Aorta (tissue), 5 donors: ENCODE measurements around the gene EGR2. TPM values are rescaled to one million over a fixed set of nuclear protein-coding genes. Genes with fewer than 3 reads are reported as not detected.

ENCODE experiments used
- ATAC-seq: fragments of 200-7000 bp; cut with Tn5 transposase; one replicate; pipeline ENCODE4 v1.9.1; 2022; ENCODE audit warnings: moderate library complexity; ENCODE audit not compliant: low FRiP score
- DNase-seq, 2 donors: peaks; one replicate each; pipeline ENCODE4 v3.0.0-alpha.2; 2020
- H3K27ac ChIP-seq, 2 donors: one replicate each; pipeline ENCODE4 v1.5.1; 2013; ENCODE audit warnings: low read length in 2 of 2, mild to moderate bottlenecking in 2 of 2, moderate library complexity in 2 of 2, control low read depth in 1 of 2, inconsistent platforms in 1 of 2, low read depth in 1 of 2
- H3K27me3 ChIP-seq, 2 donors: one replicate each; pipeline ENCODE4 v1.6.1; 2013; ENCODE audit warnings: control low read depth in 1 of 2, low read length in 1 of 2, mild to moderate bottlenecking in 1 of 2, moderate library complexity in 1 of 2; ENCODE audit not compliant: insufficient read depth in 2 of 2, control insufficient read depth in 1 of 2
- H3K36me3 ChIP-seq, 2 donors: one replicate each; pipeline ENCODE4 v1.6.1; 2013; ENCODE audit warnings: control low read depth in 1 of 2, low read length in 1 of 2, mild to moderate bottlenecking in 1 of 2; ENCODE audit not compliant: insufficient read depth in 2 of 2, control insufficient read depth in 1 of 2
- H3K4me1 ChIP-seq, 2 donors: one replicate each; pipeline ENCODE4 v1.6.1; 2013; ENCODE audit warnings: low read length in 2 of 2, control low read depth in 1 of 2, mild to moderate bottlenecking in 1 of 2, moderate library complexity in 1 of 2; ENCODE audit not compliant: insufficient read depth in 2 of 2, control insufficient read depth in 1 of 2
- H3K4me3 ChIP-seq, 2 donors: one replicate each; pipeline ENCODE4 v1.5.1; 2013; ENCODE audit warnings: low read length in 2 of 2, control low read depth in 1 of 2, mild to moderate bottlenecking in 1 of 2
- H3K9me3 ChIP-seq: one replicate; pipeline ENCODE4 v1.6.1; 2013; ENCODE audit warnings: mild to moderate bottlenecking, low read length; ENCODE audit not compliant: control insufficient read depth
- WGBS, 2 donors: extraction: QIAGEN DNeasy Blood & Tissue Kit; methylation state at CpG; one replicate each; pipeline ENCODE4 v1.1.7; 2013; 5-methylcytosine and 5-hydroxymethylcytosine counted together
- intact Hi-C, 2 donors: fragments of 100-400 bp; cut with DNase I; formaldehyde crosslinking; loops; one replicate each; pipeline versions ENCODE4 v1.14.2 to v1.15.0; 2022
- polyA plus RNA-seq, 2 donors: library from polyadenylated mRNA; stranded (reverse); fragments of 200-250 nt; gene quantifications; one replicate each; pipeline ENCODE4 v1.2.3, GENCODE V29; 2013
- total RNA-seq, 2 donors: library from RNA; stranded (reverse); fragmentation: NEBNext Ultra II Directional; extraction: Animal tissue kit (Norgen Biotek cat#: 25700); gene quantifications; one replicate each; pipeline ENCODE4 v1.2.1, GENCODE V29; 2021
- donor health status: healthy with polysubstance abuse.
- donor health status: Bipolar disorder and iron deficiency.
- donor health status: DM: no; HTN: no; CAD: no.
- donor health status: DM: no; HTN: no; CAD: no.
- donor health status: DM: yes; HTN: yes; CAD: no.

EGR2 gene
- total and polyA plus RNA-seq, 4 donors = 1.1 to 23.0 (median 6.3) TPM

- Histone ChIP-seq H3K4me1 (peaks cover 0 to 4% of the 10 kb centered on the region in 2 donors), H3K27ac (no peak overlapping the region), H3K36me3 (no peaks in the 10 kb centered on the region), H3K9me3 (no peaks in the 10 kb centered on the region), H3K4me3 (no peak overlapping the region), H3K27me3 (no peaks in the 10 kb centered on the region)
- DNase-seq = no peak
- 48 to 67% methylated on average over 1 of the region's 1 CpG for WGBS, 2 donors
- no peak for ATAC-seq
- intact Hi-C loops = no loop called here
These were observed 9.9 kb downstream of the EGR2 start for GRCh38 chr10:62806251-62806650.

DNA sequence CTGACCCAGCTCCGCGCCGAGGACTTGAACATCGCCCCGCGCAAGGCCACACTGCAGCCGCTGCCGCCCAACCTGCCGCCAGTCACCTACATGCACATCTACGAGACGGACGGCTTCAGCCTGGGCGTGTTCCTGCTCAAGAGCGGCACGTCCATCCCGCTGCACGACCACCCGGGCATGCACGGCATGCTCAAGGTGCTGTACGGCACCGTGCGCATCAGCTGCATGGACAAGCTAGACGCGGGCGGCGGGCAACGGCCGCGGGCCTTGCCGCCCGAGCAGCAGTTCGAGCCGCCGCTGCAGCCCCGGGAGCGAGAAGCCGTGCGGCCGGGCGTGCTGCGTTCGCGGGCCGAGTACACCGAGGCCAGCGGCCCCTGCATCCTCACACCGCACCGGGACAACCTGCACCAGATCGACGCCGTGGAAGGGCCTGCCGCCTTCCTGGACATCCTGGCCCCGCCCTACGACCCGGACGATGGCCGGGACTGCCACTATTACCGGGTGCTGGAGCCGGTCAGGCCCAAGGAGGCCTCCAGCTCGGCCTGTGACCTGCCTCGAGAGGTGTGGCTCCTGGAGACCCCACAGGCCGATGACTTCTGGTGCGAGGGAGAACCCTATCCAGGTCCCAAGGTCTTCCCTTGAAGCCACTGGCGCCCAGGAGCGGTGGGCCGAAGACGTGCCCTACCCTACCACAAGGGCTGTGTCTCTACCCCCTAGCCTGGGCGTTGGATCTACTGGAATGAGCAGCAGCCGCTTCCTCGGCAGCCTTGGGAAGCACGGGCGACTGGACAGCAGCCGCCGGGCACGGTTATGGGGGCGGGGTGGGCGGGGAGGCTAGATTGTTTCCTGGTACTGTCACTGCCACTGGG lies 10.7 kb downstream of the EGR2 start:
- Histone ChIP-seq H3K9me3 (no peaks in the 10 kb centered on the region), H3K4me3 (peak overlapping the region; percentile 68 to 69), H3K27ac (peak overlapping the region in 1 of 2 donors; percentile 71), H3K36me3 (no peaks in the 10 kb centered on the region), H3K27me3 (no peaks in the 10 kb centered on the region), H3K4me1 (peaks cover 0 to 4% of the 10 kb centered on the region in 2 donors)
- intact Hi-C loops = no loop called here
- DNase-seq = peak in 1 of 2 donors; percentile 81
- ATAC-seq = peak; percentile 31
- 2 to 3% methylated on average over 71 to 77 of the region's 77 CpGs for WGBS, 2 donors

- peak; percentile 94 for ATAC-seq
- intact Hi-C loops = no loop called here
These were observed 11.6 kb downstream of the EGR2 start, which contains the start of gene ADO for GRCh38 chr10:62804356-62805230. ADO (plus strand) TSS chr10:62804720; CDS start chr10:62805060, 340 bp downstream.

GRCh38 chr10:62803724-62804355 lies 12.3 kb downstream of the EGR2 start:
- H3K27ac ChIP-seq = peak overlapping the region; percentile 71 to 72
- H3K9me3 ChIP-seq = no peaks in the 10 kb centered on the region
- ATAC-seq (peak; percentile 3), DNase-seq (no peak)
- peak overlapping the region; percentile 68 to 69 for H3K4me3 ChIP-seq
- WGBS, 2 donors = 26 to 29% methylated on average over 11 of the region's 11 CpGs
- intact Hi-C loops = no loop called here
- H3K27me3 ChIP-seq = no peaks in the 10 kb centered on the region
- no peaks in the 10 kb centered on the region for H3K36me3 ChIP-seq
- H3K4me1 ChIP-seq = peaks cover 0 to 4% of the 10 kb centered on the region in 2 donors

More at GRCh38 chr10:62804356-62805230, 11.6 kb downstream of the EGR2 start, which contains the start of gene ADO:
- Histone ChIP-seq H3K4me3 (peak within 1 kb of the TSS; percentile 68 to 69), H3K9me3 (no peaks in the 10 kb centered on the region), H3K4me1 (peaks cover 0 to 4% of the 10 kb centered on the region in 2 donors), H3K27me3 (no peaks in the 10 kb centered on the region), H3K27ac (peak within 1 kb of the TSS; percentile 71 to 77), H3K36me3 (no peaks in the 10 kb centered on the region)
- WGBS, 2 donors = 0% methylated on average over 64 to 87 of the region's 87 CpGs
- DNase-seq = peak; percentile 88 to 93

DNA sequence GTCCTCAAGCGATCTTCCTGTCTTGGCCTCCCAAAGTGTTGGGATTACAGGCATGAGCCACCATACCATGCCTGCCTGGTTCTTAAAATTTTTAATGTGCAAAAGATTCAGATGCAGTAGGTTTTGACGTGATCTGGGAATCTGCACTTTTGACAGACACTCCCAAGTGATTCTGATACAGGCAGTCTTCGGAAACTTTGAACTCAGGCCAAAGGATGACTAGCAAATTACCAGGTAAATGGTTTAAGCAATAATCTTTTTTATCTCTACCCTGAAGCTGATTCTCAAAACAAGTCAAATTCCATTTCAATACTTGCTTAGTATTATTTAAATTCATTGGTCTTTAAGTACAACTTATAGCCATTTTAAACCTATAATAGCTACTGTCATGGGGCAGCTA lies 14.3 kb downstream of the EGR2 start:
- Histone ChIP-seq H3K27ac (no peak overlapping the region), H3K36me3 (no peaks in the 10 kb centered on the region), H3K4me1 (peaks cover 0 to 4% of the 10 kb centered on the region in 2 donors), H3K4me3 (no peak overlapping the region), H3K9me3 (no peaks in the 10 kb centered on the region), H3K27me3 (no peaks in the 10 kb centered on the region)
- intact Hi-C loops = no loop called here
- 93 to 97% methylated on average over 3 of the region's 3 CpGs for WGBS, 2 donors
- ATAC-seq (no peak), DNase-seq (no peak)

DNA sequence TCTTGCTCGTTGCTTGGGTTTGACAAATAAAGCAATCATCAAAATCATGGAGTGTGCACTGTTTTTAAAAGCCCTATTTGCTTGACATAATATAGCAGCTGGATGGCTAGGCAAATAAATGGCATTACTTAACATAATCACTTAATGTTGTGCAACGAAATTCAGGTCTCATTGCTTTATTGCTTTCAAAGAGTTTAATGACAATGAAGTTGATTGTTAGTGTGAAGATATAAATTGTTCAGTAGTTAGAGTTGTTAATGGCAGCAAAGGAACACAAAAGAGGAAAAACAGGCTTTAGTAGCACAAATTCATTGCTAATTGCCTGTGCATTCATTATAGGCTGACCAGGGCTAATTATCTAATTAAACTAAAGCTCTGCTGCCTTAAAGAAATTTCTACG lies 19.3 kb downstream of the EGR2 start:
- intact Hi-C loops = no loop called here
- 83 to 85% methylated on average over 3 of the region's 3 CpGs for WGBS, 2 donors
- DNase-seq = no peak

GRCh38 chr10:62795762-62796161 lies 20.4 kb downstream of the EGR2 start:
- 79 to 80% methylated on average over 4 of the region's 4 CpGs for WGBS, 2 donors
- DNase-seq (no peak), ATAC-seq (no peak)
- Histone ChIP-seq H3K27me3 (no peaks in the 10 kb centered on the region), H3K27ac (no peak overlapping the region), H3K4me1 (no peaks in the 10 kb centered on the region), H3K4me3 (no peak overlapping the region), H3K9me3 (no peaks in the 10 kb centered on the region), H3K36me3 (no peaks in the 10 kb centered on the region)
- intact Hi-C loops = no loop called here

More for the DNA sequence above, 19.3 kb downstream of the EGR2 start:
- Histone ChIP-seq H3K27me3 (no peaks in the 10 kb centered on the region), H3K9me3 (no peaks in the 10 kb centered on the region), H3K36me3 (no peaks in the 10 kb centered on the region), H3K4me1 (no peaks in the 10 kb centered on the region), H3K27ac (no peak overlapping the region), H3K4me3 (no peak overlapping the region)
- no peak for ATAC-seq

DNA sequence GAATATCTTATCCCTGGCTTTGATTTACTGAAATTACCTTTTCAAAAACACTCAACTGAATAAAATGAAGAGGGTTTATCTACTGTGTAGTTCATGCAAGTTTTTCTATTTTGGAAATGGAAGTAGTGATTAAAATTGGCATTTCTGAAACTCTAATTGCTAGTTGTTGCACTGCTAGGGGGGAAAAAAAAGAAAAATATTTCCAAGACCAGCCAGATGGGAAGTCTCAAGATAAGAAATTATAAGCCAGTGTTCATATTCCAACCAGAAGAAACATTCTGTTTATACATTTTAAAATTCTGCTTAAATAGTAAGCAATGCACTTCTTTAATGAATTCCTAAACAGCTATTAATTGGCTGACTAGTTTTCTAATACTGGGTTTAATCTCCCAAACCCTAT lies 21.1 kb downstream of the EGR2 start:
- Histone ChIP-seq H3K36me3 (no peaks in the 10 kb centered on the region), H3K4me1 (no peaks in the 10 kb centered on the region), H3K4me3 (no peak overlapping the region), H3K27ac (no peak overlapping the region), H3K27me3 (no peaks in the 10 kb centered on the region), H3K9me3 (no peaks in the 10 kb centered on the region)
- DNase-seq (no peak), ATAC-seq (no peak)
- intact Hi-C loops = no loop called here
